Sciatic nerve (tissue), 2 donors: Measurements from ENCODE around the gene PLCL2. TPM values are rescaled to one million over a fixed set of nuclear protein-coding genes. Genes with fewer than 3 reads are reported as not detected.

Source experiments
- ATAC-seq: fragments of 200-7000 bp; cut with Tn5 transposase; one replicate; pipeline ENCODE4 v1.9.1; 2020; ENCODE audit warnings: mild to moderate bottlenecking, moderate library complexity
- DNase-seq: peaks from one replicate; pipeline ENCODE4 v3.0.0-alpha.2; 2020; ENCODE audit warnings: low spot score
- intact Hi-C: fragments of 100-400 bp; cut with DNase I; formaldehyde crosslinking; loops from one replicate; pipeline ENCODE4 v1.14.2; 2022
- total RNA-seq: library from RNA; stranded (reverse); fragmentation: NEBNext Ultra II Directional; extraction: Animal tissue kit (Norgen Biotek cat#: 25700); gene quantifications from one replicate; pipeline ENCODE4 v1.2.1, GENCODE V29; 2021
- donor health status: DM: no; HTN: no; CAD: no.
- donor health status: DM: no; HTN: no; CAD: no.

PLCL2 gene
- total RNA-seq, 1 donor from 2014 or later: 33.5 TPM

- DNase-seq: no peak
- ATAC-seq: no peak
- intact Hi-C loops: no loop called here
Observed at GRCh38 chr3:16861432-16861831, 23.3 kb upstream of the PLCL2 start.

GRCh38 chr3:16864610-16865313 is 20.0 kb upstream of the PLCL2 start:
- DNase-seq (no peak), ATAC-seq (no peak)
- intact Hi-C loops: no loop called here

GRCh38 chr3:16865335-16865734 is 19.4 kb upstream of the PLCL2 start:
- intact Hi-C loops: no loop called here
- DNase-seq (no peak), ATAC-seq (no peak)

- intact Hi-C loops: no loop called here
- no peak for DNase-seq
Observed at GRCh38 chr3:16866571-16866970, 18.2 kb upstream of the PLCL2 start.

GRCh38 chr3:16868513-16868912 is 16.2 kb upstream of the PLCL2 start:
- ATAC-seq (no peak), DNase-seq (no peak)
- intact Hi-C loops: no loop called here

More at GRCh38 chr3:16866571-16866970, 18.2 kb upstream of the PLCL2 start:
- ATAC-seq: no peak

- ATAC-seq (no peak), DNase-seq (no peak)
- intact Hi-C loops: no loop called here
Observed at GRCh38 chr3:16869261-16870005, 15.3 kb upstream of the PLCL2 start.

GRCh38 chr3:16871915-16872842 is 12.6 kb upstream of the PLCL2 start:
- DNase-seq: no peak
- intact Hi-C loops: no loop called here
- no peak for ATAC-seq

- no peak for ATAC-seq
- intact Hi-C loops: no loop called here
- no peak for DNase-seq
Observed at GRCh38 chr3:16873872-16874271, 10.9 kb upstream of the PLCL2 start.

GRCh38 chr3:16875876-16876550 is 8.7 kb upstream of the PLCL2 start:
- intact Hi-C loops: no loop called here
- DNase-seq: no peak
- no peak for ATAC-seq

- intact Hi-C loops: no loop called here
- DNase-seq (no peak), ATAC-seq (no peak)
Observed at GRCh38 chr3:16877505-16877904, 7.2 kb upstream of the PLCL2 start.

GRCh38 chr3:16877911-16878310 is 6.8 kb upstream of the PLCL2 start:
- DNase-seq (no peak), ATAC-seq (no peak)
- intact Hi-C loops: no loop called here

- intact Hi-C loops: no loop called here
- ATAC-seq (no peak), DNase-seq (no peak)
Observed at GRCh38 chr3:16881896-16882630, 2.7 kb upstream of the PLCL2 start.

- ATAC-seq (peak; percentile 70), DNase-seq (peak; percentile 65)
- intact Hi-C loops: no loop called here
Observed at GRCh38 chr3:16883057-16883722, 1.6 kb upstream of the PLCL2 start.

GRCh38 chr3:16883723-16884083 is 1.1 kb upstream of the PLCL2 start:
- ATAC-seq (peak; percentile 64), DNase-seq (no peak)
- intact Hi-C loops: no loop called here

GRCh38 chr3:16884084-16884747 is 539 bp upstream of the PLCL2 start:
- ATAC-seq: peak; percentile 84
- DNase-seq: peak; percentile 86
- intact Hi-C loops: no loop called here

GRCh38 chr3:16885593-16886302 is 993 bp downstream of the PLCL2 start:
- intact Hi-C loops: no loop called here
- no peak for DNase-seq
- ATAC-seq: no peak

- intact Hi-C loops: no loop called here
- DNase-seq (no peak), ATAC-seq (no peak)
Observed at GRCh38 chr3:16886303-16886683, 1.5 kb downstream of the PLCL2 start.
